Measurements from ENCODE around the gene NANOS3.

DNA sequence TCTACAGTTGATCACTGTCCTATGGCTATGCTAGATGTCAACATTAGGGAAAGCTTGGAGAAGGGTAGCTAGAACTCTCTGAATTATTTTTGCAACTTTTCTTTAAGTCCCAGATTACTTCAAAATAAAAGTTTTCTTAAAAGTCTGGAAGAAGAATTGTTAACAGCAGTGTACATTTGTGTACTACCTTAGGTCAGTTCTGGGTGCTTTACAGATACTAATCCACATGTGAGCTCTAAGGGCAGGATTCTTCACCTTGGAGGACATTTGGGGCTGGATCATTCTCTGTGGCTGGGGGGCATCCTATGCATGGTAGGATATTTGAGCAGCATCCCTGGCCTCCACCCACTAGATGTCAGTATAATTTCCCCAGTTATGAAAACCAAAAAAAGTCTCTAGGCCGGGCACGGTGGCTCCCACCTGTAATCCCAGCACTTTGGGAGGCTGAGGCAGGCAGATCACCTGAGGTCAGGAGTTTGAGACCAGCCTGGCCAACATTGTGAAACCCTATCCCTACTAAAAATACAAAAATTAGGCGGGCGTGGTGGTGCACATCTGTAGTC, 26.1 kb downstream of the NANOS3 start:
- TF ChIP-seq, protein P1, sequence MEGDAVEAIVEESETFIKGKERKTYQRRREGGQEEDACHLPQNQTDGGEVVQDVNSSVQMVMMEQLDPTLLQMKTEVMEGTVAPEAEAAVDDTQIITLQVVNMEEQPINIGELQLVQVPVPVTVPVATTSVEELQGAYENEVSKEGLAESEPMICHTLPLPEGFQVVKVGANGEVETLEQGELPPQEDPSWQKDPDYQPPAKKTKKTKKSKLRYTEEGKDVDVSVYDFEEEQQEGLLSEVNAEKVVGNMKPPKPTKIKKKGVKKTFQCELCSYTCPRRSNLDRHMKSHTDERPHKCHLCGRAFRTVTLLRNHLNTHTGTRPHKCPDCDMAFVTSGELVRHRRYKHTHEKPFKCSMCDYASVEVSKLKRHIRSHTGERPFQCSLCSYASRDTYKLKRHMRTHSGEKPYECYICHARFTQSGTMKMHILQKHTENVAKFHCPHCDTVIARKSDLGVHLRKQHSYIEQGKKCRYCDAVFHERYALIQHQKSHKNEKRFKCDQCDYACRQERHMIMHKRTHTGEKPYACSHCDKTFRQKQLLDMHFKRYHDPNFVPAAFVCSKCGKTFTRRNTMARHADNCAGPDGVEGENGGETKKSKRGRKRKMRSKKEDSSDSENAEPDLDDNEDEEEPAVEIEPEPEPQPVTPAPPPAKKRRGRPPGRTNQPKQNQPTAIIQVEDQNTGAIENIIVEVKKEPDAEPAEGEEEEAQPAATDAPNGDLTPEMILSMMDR (IDR thresholded peaks at IDR 0.05) = peak in 2 of 5 experiments; percentile 19 to 30
- TF ChIP-seq POLR2A (IDR thresholded peaks at IDR 0.05) (no peak), POLR2AphosphoS5 (IDR thresholded peaks at IDR 0.05) (no peak)

Measured in transverse colon (tissue), 4 donors.